H1 (cell line): ENCODE results near the gene PRCD. TPM values are rescaled to one million over a fixed set of nuclear protein-coding genes. Genes with fewer than 3 reads are reported as not detected.

Source experiments
- CTCF ChIA-PET: fragments of 300-600 bp; sonication (Branson Sonifier 250); formaldehyde crosslinking; loops from one replicate; lab custom pipeline; 2021; ENCODE audit not compliant: partially characterized antibody; lab: Charles Lee
- POLR2A ChIA-PET: fragments of 300-600 bp; sonication (Branson Sonifier 250); formaldehyde crosslinking; loops from one replicate; lab custom pipeline; 2021; ENCODE audit warnings: inconsistent platforms; ENCODE audit not compliant: partially characterized antibody; lab: Charles Lee
- DNase-seq, 2 experiments: peaks; one replicate each; pipeline versions ENCODE4 v3.0.0 to v3.0.0-alpha.2; 2010 to 2022; ENCODE audit warnings: low spot score in 2 of 2, low read depth in 1 of 2, mixed read lengths in 1 of 2
- FAIRE-seq: peaks from 2 replicates; lab custom pipeline; 2011; peaks lifted over from hg19 to GRCh38; lab: Jason Lieb, UNC
- H2AFZ ChIP-seq: 2 replicates; pipeline ENCODE4 v1.8.1; 2012; ENCODE audit warnings: low read length, inconsistent platforms
- H2AK5ac ChIP-seq: 2 replicates; pipeline ENCODE4 v1.6.1; 2013; ENCODE audit warnings: low read depth, low read length
- H2BK120ac ChIP-seq: replicated peaks from 2 replicates; pipeline ENCODE3; 2013; ENCODE audit warnings: low read depth, low read length, inconsistent platforms
- H2BK12ac ChIP-seq: 2 replicates; pipeline ENCODE4 v1.6.1; 2013; ENCODE audit warnings: low read depth, low read length
- H2BK15ac ChIP-seq: 2 replicates; pipeline ENCODE4 v1.6.1; 2013; ENCODE audit warnings: low read length
- H2BK20ac ChIP-seq: 2 replicates; pipeline ENCODE4 v1.6.1; 2013; ENCODE audit warnings: low read length
- H2BK5ac ChIP-seq: 2 replicates; pipeline ENCODE4 v1.6.1; 2013; ENCODE audit warnings: low read depth, low read length
- H3K14ac ChIP-seq: 2 replicates; pipeline ENCODE4 v1.6.1; 2013; ENCODE audit warnings: inconsistent platforms; ENCODE audit not compliant: insufficient read length
- H3K18ac ChIP-seq: 2 replicates; pipeline ENCODE4 v1.6.1; 2013; ENCODE audit warnings: low read length; ENCODE audit errors: extremely low read depth
- H3K23ac ChIP-seq: 2 replicates; pipeline ENCODE4 v1.6.1; 2013; ENCODE audit warnings: inconsistent platforms; ENCODE audit not compliant: insufficient read length
- H3K23me2 ChIP-seq: 2 replicates; pipeline ENCODE4 v1.6.1; 2013; ENCODE audit warnings: low read depth, low read length
- H3K27ac ChIP-seq: 2 replicates; pipeline ENCODE4 v1.6.1; 2011; ENCODE audit warnings: low read depth, low read length, inconsistent platforms
- H3K27me3 ChIP-seq, 4 experiments: replicated peaks in 1 of 4; 1 replicate in 1 of 4; 2 replicates in 3 of 4; pipeline versions ENCODE4 v1.6.1 to v1.8.1; 2011 to 2013; ENCODE audit warnings: low read length in 3 of 4, mild to moderate bottlenecking in 3 of 4, inconsistent platforms in 2 of 4, mixed read lengths in 2 of 4, moderate library complexity in 1 of 4; ENCODE audit not compliant: control insufficient read depth in 3 of 4, insufficient read depth in 3 of 4; ENCODE audit errors: extremely low read depth in 1 of 4
- H3K36me3 ChIP-seq, 4 experiments: 2 replicates each; pipeline versions ENCODE4 v1.6.1 to v1.8.1; 2011 to 2013; ENCODE audit warnings: mild to moderate bottlenecking in 4 of 4, low read length in 3 of 4, moderate library complexity in 2 of 4, control low read depth in 1 of 4, inconsistent platforms in 1 of 4; ENCODE audit not compliant: insufficient read depth in 4 of 4, control insufficient read depth in 2 of 4
- H3K4ac ChIP-seq: replicated peaks from 2 replicates; pipeline ENCODE3; 2013; ENCODE audit warnings: low read length, low read depth, mixed read lengths, inconsistent platforms; ENCODE audit not compliant: insufficient read length
- H3K4me1 ChIP-seq, 4 experiments: replicated peaks in 1 of 4; 1 replicate in 1 of 4; 2 replicates in 3 of 4; pipeline versions ENCODE4 v1.6.1 to v1.8.1; 2011 to 2013; ENCODE audit warnings: low read length in 3 of 4, inconsistent platforms in 2 of 4, mixed read lengths in 1 of 4; ENCODE audit not compliant: insufficient read depth in 4 of 4, control insufficient read depth in 3 of 4
- H3K4me2 ChIP-seq, 2 experiments: 2 replicates each; pipeline versions ENCODE4 v1.6.1 to v1.8.1; 2011 to 2013; ENCODE audit warnings: low read depth in 2 of 2, low read length in 2 of 2, control low read depth in 1 of 2, inconsistent platforms in 1 of 2, mild to moderate bottlenecking in 1 of 2; ENCODE audit not compliant: insufficient read depth in 1 of 2
- H3K4me3 ChIP-seq, 4 experiments: fragments of 200-600, 300-600 bp in 1 of 4; sonication (generic), shearing (Covaris generic), sonication (Bioruptor Twin) in 1 of 4; 2 replicates each; pipeline versions ENCODE4 v1.5.1 to v1.8.1; 2011 to 2016; ENCODE audit warnings: low read length in 4 of 4, low read depth in 3 of 4, control low read depth in 2 of 4, inconsistent platforms in 2 of 4, mild to moderate bottlenecking in 2 of 4, mixed read lengths in 1 of 4, moderate library complexity in 1 of 4; ENCODE audit not compliant: insufficient read depth in 2 of 4; ENCODE audit errors: extremely low read depth in 1 of 4
- H3K56ac ChIP-seq: replicated peaks from 2 replicates; pipeline ENCODE3; 2013; ENCODE audit warnings: low read depth, mild to moderate bottlenecking, mixed read lengths, low read length, inconsistent platforms; ENCODE audit not compliant: insufficient read length
- H3K79me1 ChIP-seq: 2 replicates; pipeline ENCODE4 v1.6.1; 2013; ENCODE audit warnings: low read depth, low read length, control low read depth
- H3K79me2 ChIP-seq, 2 experiments: 2 replicates each; pipeline versions ENCODE4 v1.6.1 to v1.8.1; 2012 to 2013; ENCODE audit warnings: low read length in 2 of 2, mild to moderate bottlenecking in 2 of 2, inconsistent platforms in 1 of 2; ENCODE audit not compliant: insufficient read depth in 2 of 2, control insufficient read depth in 1 of 2
- H3K9ac ChIP-seq, 4 experiments: replicated peaks in 1 of 4; 1 replicate in 1 of 4; 2 replicates in 3 of 4; pipeline versions ENCODE4 v1.6.1 to v1.8.1; 2011 to 2013; ENCODE audit warnings: low read depth in 3 of 4, low read length in 3 of 4, control low read depth in 2 of 4, mild to moderate bottlenecking in 2 of 4, moderate library complexity in 2 of 4, inconsistent platforms in 1 of 4; ENCODE audit errors: extremely low read depth in 1 of 4
- H3K9me3 ChIP-seq, 2 experiments: 2 replicates each; pipeline versions ENCODE4 v1.6.1 to v1.8.1; 2012 to 2013; ENCODE audit warnings: mild to moderate bottlenecking in 2 of 2, moderate library complexity in 2 of 2, control low read depth in 1 of 2, inconsistent platforms in 1 of 2, low read depth in 1 of 2, low read length in 1 of 2, mixed read lengths in 1 of 2; ENCODE audit not compliant: insufficient read depth in 2 of 2
- H4K20me1 ChIP-seq, 2 experiments: replicated peaks in 1 of 2; 2 replicates each; pipeline versions ENCODE3 to v1.8.1; 2011 to 2013; ENCODE audit warnings: inconsistent platforms in 2 of 2, low read length in 2 of 2, mild to moderate bottlenecking in 1 of 2; ENCODE audit not compliant: insufficient read depth in 2 of 2, control insufficient read depth in 1 of 2
- H4K5ac ChIP-seq: 2 replicates; pipeline ENCODE4 v1.6.1; 2013; ENCODE audit warnings: low read length, low read depth, mixed read lengths, inconsistent platforms; ENCODE audit not compliant: insufficient read length
- H4K8ac ChIP-seq: 2 replicates; pipeline ENCODE4 v1.8.0; 2013; ENCODE audit warnings: mild to moderate bottlenecking, moderate library complexity, low read length, inconsistent platforms; ENCODE audit not compliant: insufficient read depth; ENCODE audit errors: extremely low read depth
- H4K91ac ChIP-seq: replicated peaks from 2 replicates; pipeline ENCODE3; 2013; ENCODE audit warnings: low read length, mixed read lengths, inconsistent platforms; ENCODE audit not compliant: insufficient read length
- CBX5 ChIP-seq: fragments of 300-800, 300-1000 bp; sonication (generic); IDR thresholded peaks from 2 replicates; pipeline ENCODE4 v1.7.1; 2016; ENCODE audit warnings: antibody characterized with exemption, low read length, low read depth
- CHD1 ChIP-seq: IDR thresholded peaks from 2 replicates; pipeline ENCODE4 v1.6.1; 2012; ENCODE audit warnings: low read depth, low read length, improper control_type of control experiment
- E2F6 ChIP-seq: IDR thresholded peaks from 2 replicates; pipeline ENCODE4 v1.6.1; 2012; ENCODE audit warnings: inconsistent platforms
- EGR1 ChIP-seq: IDR thresholded peaks from 2 replicates; pipeline ENCODE4 v1.6.1; 2011; ENCODE audit warnings: low read depth, low read length, borderline replicate concordance
- MAX ChIP-seq: IDR thresholded peaks from 2 replicates; pipeline ENCODE4 v1.6.1; 2012; ENCODE audit warnings: inconsistent platforms
- RNF2 ChIP-seq: fragments of 200-900, 300-1000 bp; sonication (generic); IDR thresholded peaks from 2 replicates; pipeline ENCODE4 v1.7.1; 2016; ENCODE audit warnings: borderline replicate concordance, low read depth, mild to moderate bottlenecking, antibody characterized with exemption, low read length; ENCODE audit not compliant: poor library complexity, severe bottlenecking; ENCODE audit errors: missing control alignments
- WGBS, 2 experiments: shearing (Covaris generic) in 1 of 2; methylation state at CpG; one replicate each; pipeline versions ENCODE4 v1.1.6 to v1.1.7; 2013 to 2015; ENCODE audit warnings: low lambda C conversion rate in 2 of 2, mixed read lengths in 2 of 2, inconsistent platforms in 1 of 2, low coverage in 1 of 2, missing lambda C conversion rate in 1 of 2; ENCODE audit not compliant: insufficient replicate concordance in 2 of 2, insufficient coverage in 1 of 2, insufficient read length in 1 of 2; ENCODE audit errors: extremely low coverage in 1 of 2, missing lambda C conversion rate in 1 of 2; 5-methylcytosine and 5-hydroxymethylcytosine counted together
- polyA plus RNA-seq, 7 experiments: library from polyadenylated mRNA; depleted of rRNA in 3 of 7; stranded (reverse) in 5 of 7; unstranded in 2 of 7; fragments of >200 nt in 5 of 7; fragments of 200-250 nt in 2 of 7; gene quantifications; 1 replicate in 5 of 7; 2 replicates in 1 of 7; 4 replicates in 1 of 7; pipeline versions ENCODE4 v1.2.1 to v1.2.3, GENCODE V29; 2011 to 2013; ENCODE audit warnings: missing spikeins in 2 of 7, mixed read lengths in 2 of 7
- total RNA-seq: library from RNA; stranded (reverse); fragmentation: NEBNext Ultra II Directional; extraction: Animal tissue kit (Norgen Biotek cat#: 25700); gene quantifications from 2 replicates; pipeline ENCODE4 v1.2.1, GENCODE V29; 2021

Gene PRCD
- total and polyA plus RNA-seq, 2 of the 8 experiments (the other 6 are each of a cell fraction or from before 2014, with no cell fraction given), result 0.77 to 2.1 TPM

GRCh38 chr17:76568811-76569221, 29.0 kb downstream of the PRCD start:
- POLR2A ChIA-PET, result interaction anchor here (0.9 to 7.7 kb wide), 11 partner anchors 8 to 164 kb away, joined by 3 to 133 read pairs (median 6); partner anchors contain the start of gene ST6GALNAC2
- H4K8ac ChIP-seq, result no peak overlapping the region
- H4K20me1 ChIP-seq, result peaks cover 22 to 23% of the 10 kb centered on the region in 2 experiments
- no peaks in the 10 kb centered on the region; the same call in 1 of the 2 replicates for H3K23me2 ChIP-seq
- H3K27me3 ChIP-seq, result no peaks in the 10 kb centered on the region; a peak in 2 of 7 replicates
- CTCF ChIA-PET, result interaction anchor here (0.6 to 9.3 kb wide), 10 partner anchors 11 to 60 kb away, joined by 3 to 71 read pairs (median 6); no protein-coding TSS in a partner anchor
- no peak overlapping the region for H4K5ac ChIP-seq
- H3K4me3 ChIP-seq, result no peak overlapping the region
- no peak overlapping the region for H2AFZ ChIP-seq
- TF ChIP-seq CHD1, result no peak
- TF ChIP-seq MAX, result peak; percentile 82
- TF ChIP-seq EGR1, result no peak
- TF ChIP-seq CBX5, result no peak
- TF ChIP-seq E2F6, result peak; percentile 87
- no peak for TF ChIP-seq RNF2
- H2AK5ac ChIP-seq, result no peak overlapping the region
- no peak overlapping the region for H3K18ac ChIP-seq
- H2BK5ac ChIP-seq, result no peak overlapping the region
- no peak overlapping the region; the same call in 1 of the 2 replicates for H2BK12ac ChIP-seq
- FAIRE-seq, result no peak
- no peak overlapping the region for H2BK120ac ChIP-seq
- peaks cover 6 to 25% (median 16%) of the 10 kb centered on the region in 4 experiments; a peak in 7 of 8 replicates for H3K36me3 ChIP-seq
- H2BK20ac ChIP-seq, result no peak overlapping the region
- peaks cover 2% of the 10 kb centered on the region; the same call in 1 of the 2 replicates for H3K79me1 ChIP-seq
- H3K14ac ChIP-seq, result no peak overlapping the region
- H3K9me3 ChIP-seq, result no peaks in the 10 kb centered on the region
- H3K4ac ChIP-seq, result no peak overlapping the region
- peaks cover 0 to 21% (median 5%) of the 10 kb centered on the region in 4 experiments; a peak in 6 of 7 replicates for H3K4me1 ChIP-seq
- H4K91ac ChIP-seq, result no peak overlapping the region
- no peak overlapping the region for H3K9ac ChIP-seq
- no peak overlapping the region for H3K23ac ChIP-seq
- no peaks in the 10 kb centered on the region for H3K79me2 ChIP-seq
- peak overlapping the region; percentile 11 to 32; a peak in 3 of 4 replicates for H3K4me2 ChIP-seq
- H3K56ac ChIP-seq, result no peak overlapping the region
- WGBS, 2 experiments, result 32% methylated on average over 14 of the region's 19 CpGs; no CpG with 5 or more reads in 1 of the 2 experiments
- H2BK15ac ChIP-seq, result no peak overlapping the region
- H3K27ac ChIP-seq, result no peak overlapping the region
- DNase-seq, result peak in 1 of 2 experiments; percentile 66
